GM23338 (cell line): ENCODE data around the gene PHF10. TPM values are rescaled to one million over a fixed set of nuclear protein-coding genes. Genes with fewer than 3 reads are reported as not detected.

Source experiments
- ATAC-seq: fragments of 200-7000 bp; cut with Tn5 transposase; 3 replicates; pipeline ENCODE4 v1.9.1; 2020
- DNase-seq: peaks from one replicate; pipeline ENCODE4 v3.0.0-alpha.2; 2015; ENCODE audit warnings: low spot score
- H2AFZ ChIP-seq: fragments of 200-600 bp; sonication (generic); 2 replicates; pipeline ENCODE4 v1.8.0; 2016; ENCODE audit warnings: antibody characterized with exemption, mild to moderate bottlenecking, moderate library complexity
- H3F3A ChIP-seq: fragments of 200-600 bp; sonication (generic); replicated peaks from 2 replicates; pipeline ENCODE4 v1.8.0; 2017; ENCODE audit warnings: antibody characterized with exemption, mixed run types, low read depth
- H3K27ac ChIP-seq: fragments of 200-600 bp; sonication (generic); 2 replicates; pipeline ENCODE4 v1.6.1; 2016; ENCODE audit warnings: low read depth
- H3K27me3 ChIP-seq: fragments of 200-600 bp; sonication (generic); 2 replicates; pipeline ENCODE4 v1.8.0; 2016; ENCODE audit warnings: mild to moderate bottlenecking, mixed run types, moderate library complexity; ENCODE audit not compliant: insufficient read depth
- H3K36me3 ChIP-seq: fragments of 200-600 bp; sonication (generic); 2 replicates; pipeline ENCODE4 v1.8.0; 2016; ENCODE audit warnings: mild to moderate bottlenecking; ENCODE audit not compliant: insufficient read depth
- H3K4me1 ChIP-seq: fragments of 200-600 bp; sonication (generic); 2 replicates; pipeline ENCODE4 v1.8.0; 2016; ENCODE audit warnings: mild to moderate bottlenecking, moderate library complexity; ENCODE audit not compliant: insufficient read depth
- H3K4me2 ChIP-seq: fragments of 200-600 bp; sonication (generic); 2 replicates; pipeline ENCODE4 v1.7.1; 2017; ENCODE audit warnings: mixed run types
- H3K4me3 ChIP-seq: fragments of 200-600 bp; sonication (generic); 2 replicates; pipeline ENCODE4 v1.6.1; 2016; ENCODE audit warnings: mixed run types
- H3K79me2 ChIP-seq: fragments of 200-600 bp; sonication (generic); replicated peaks from 2 replicates; pipeline ENCODE4 v1.8.0; 2017; ENCODE audit warnings: mild to moderate bottlenecking; ENCODE audit not compliant: insufficient read depth
- H3K9me2 ChIP-seq: fragments of 200-600 bp; sonication (generic); 2 replicates; pipeline ENCODE4 v1.8.0; 2017; ENCODE audit not compliant: insufficient read depth
- H4K20me1 ChIP-seq: fragments of 200-600 bp; sonication (generic); replicated peaks from 2 replicates; pipeline ENCODE4 v1.8.0; 2017; ENCODE audit warnings: mild to moderate bottlenecking; ENCODE audit not compliant: insufficient read depth
- H3K27ac Mint-ChIP-seq: 2 replicates; pipeline ENCODE4 v1.8.0; 2020; ENCODE audit warnings: inconsistent platforms, mild to moderate bottlenecking, moderate library complexity, mixed read lengths
- H3K27me3 Mint-ChIP-seq: 3 replicates; pipeline ENCODE4 v1.8.0; 2022; ENCODE audit warnings: low read depth, mild to moderate bottlenecking, moderate library complexity, mixed read lengths, inconsistent platforms; ENCODE audit not compliant: insufficient read depth, poor library complexity
- H3K36me3 Mint-ChIP-seq: 3 replicates; pipeline ENCODE4 v1.8.0; 2021; ENCODE audit warnings: low read depth, mild to moderate bottlenecking, inconsistent platforms, moderate library complexity, mixed read lengths
- H3K4me1 Mint-ChIP-seq: 3 replicates; pipeline ENCODE4 v1.8.0; 2020; ENCODE audit warnings: mild to moderate bottlenecking, inconsistent platforms, mixed read lengths
- H3K4me3 Mint-ChIP-seq: 3 replicates; pipeline ENCODE4 v1.8.0; 2021; ENCODE audit warnings: moderate library complexity, mild to moderate bottlenecking, inconsistent platforms, mixed read lengths
- H3K9me3 Mint-ChIP-seq: 3 replicates; pipeline ENCODE4 v1.8.0; 2020; ENCODE audit warnings: moderate library complexity, mild to moderate bottlenecking, inconsistent platforms, mixed read lengths
- CREB1 ChIP-seq: fragments of 250-450 bp; sonication (Bioruptor Pico); IDR thresholded peaks from 2 replicates; pipeline ENCODE4 v1.5.0; 2020; ENCODE audit warnings: low read depth, mild to moderate bottlenecking, moderate library complexity
- ETS1 ChIP-seq: IDR thresholded peaks from 2 replicates; pipeline ENCODE4 v1.6.1; 2016; ENCODE audit warnings: antibody characterized with exemption
- EZH2 ChIP-seq: fragments of 200-600 bp; sonication (generic); IDR thresholded peaks from one replicate; pipeline ENCODE4 v1.8.0; 2017; ENCODE audit warnings: antibody characterized with exemption, mild to moderate bottlenecking, low read depth; ENCODE audit not compliant: unreplicated experiment
- EZH2phosphoT487 ChIP-seq: fragments of 200-600 bp; sonication (generic); IDR thresholded peaks from one replicate; pipeline ENCODE4 v1.8.1; 2018; ENCODE audit warnings: antibody characterized with exemption; ENCODE audit not compliant: unreplicated experiment
- JUNB ChIP-seq: IDR thresholded peaks from one replicate; pipeline ENCODE4 v1.6.1; 2016; ENCODE audit warnings: antibody characterized with exemption; ENCODE audit not compliant: unreplicated experiment
- NANOG ChIP-seq: IDR thresholded peaks from 2 replicates; pipeline ENCODE4 v1.6.1; 2016; ENCODE audit warnings: antibody characterized with exemption, borderline replicate concordance
- POLR2AphosphoS5 ChIP-seq: IDR thresholded peaks from 2 replicates; pipeline ENCODE4 v1.6.1; 2016; ENCODE audit warnings: antibody characterized with exemption, low read depth
- REST ChIP-seq: IDR thresholded peaks from one replicate; pipeline ENCODE4 v1.6.1; 2018; ENCODE audit warnings: antibody characterized with exemption; ENCODE audit not compliant: unreplicated experiment
- STAT1 ChIP-seq: IDR thresholded peaks from one replicate; pipeline ENCODE4 v1.6.1; 2016; ENCODE audit warnings: antibody characterized with exemption; ENCODE audit not compliant: unreplicated experiment
- ZNF114 ChIP-seq: fragments of 250-450 bp; sonication (Bioruptor Pico); IDR thresholded peaks from 2 replicates; pipeline ENCODE4 v1.5.0; 2020; ENCODE audit warnings: mild to moderate bottlenecking, moderate library complexity
- ZNF331 ChIP-seq: fragments of 250-450 bp; sonication (Bioruptor Pico); IDR thresholded peaks from 2 replicates; pipeline ENCODE4 v1.5.0; 2020; ENCODE audit warnings: low read depth, mild to moderate bottlenecking, moderate library complexity
- ZNF462 ChIP-seq: fragments of 250-450 bp; sonication (Bioruptor Pico); IDR thresholded peaks from 2 replicates; pipeline ENCODE4 v1.5.0; 2020; ENCODE audit warnings: mild to moderate bottlenecking, moderate library complexity
- polyA plus RNA-seq: library from polyadenylated mRNA; unstranded; fragments of >200 nt; fragmentation: Nextera tagmentation; extraction: Ambion mirVana; gene quantifications from 2 replicates; pipeline ENCODE4 v1.2.1, GENCODE V29; 2016
- total RNA-seq: library from RNA; depleted of rRNA; stranded (reverse); fragments of >200 nt; shearing (Covaris generic); gene quantifications from 2 replicates; pipeline ENCODE4 v1.2.3, GENCODE V29; 2014

The PHF10 gene
- total and polyA plus RNA-seq, 2 experiments from 2014 or later = 16.5 to 44.7 TPM

GRCh38 chr6:169726963-169727362, 2.7 kb upstream of the PHF10 start:
- no peak overlapping the region; the same call in 2 of the 3 replicates for H3K4me3 Mint-ChIP-seq

More at GRCh38 chr6:169726963-169727362, 2.7 kb upstream of the PHF10 start:
- peaks cover 4% of the 10 kb centered on the region; the same call in 1 of the 3 replicates for H3K36me3 Mint-ChIP-seq
- H3K79me2 ChIP-seq = peaks cover 14% of the 10 kb centered on the region
- no peaks in the 10 kb centered on the region for H3K9me3 Mint-ChIP-seq
- H3K27ac ChIP-seq = no peak overlapping the region
- TF ChIP-seq JUNB (no peak), ZNF114 (CRISPR knock-in tag) (no peak), POLR2AphosphoS5 (no peak), EZH2 (no peak), ZNF331 (CRISPR knock-in tag) (no peak), REST (no peak), NANOG (no peak), EZH2phosphoT487 (no peak), ZNF462 (CRISPR knock-in tag) (no peak), CREB1 (CRISPR knock-in tag) (no peak), ETS1 (no peak), STAT1 (no peak)
- H3K4me1 ChIP-seq = peaks cover 18% of the 10 kb centered on the region
- DNase-seq (no peak), ATAC-seq (no peak)
- H3K4me3 ChIP-seq = no peak overlapping the region
- no peaks in the 10 kb centered on the region for H3K36me3 ChIP-seq
- no peaks in the 10 kb centered on the region; the same call in 1 of the 2 replicates for H3F3A ChIP-seq
- no peaks in the 10 kb centered on the region for H3K9me2 ChIP-seq
- no peak overlapping the region for H3K4me2 ChIP-seq
- no peak overlapping the region for H3K27ac Mint-ChIP-seq
- peaks cover 36% of the 10 kb centered on the region for H3K4me1 Mint-ChIP-seq
- H3K27me3 Mint-ChIP-seq = peaks cover 13% of the 10 kb centered on the region
- peaks cover 12% of the 10 kb centered on the region for H4K20me1 ChIP-seq
- H2AFZ ChIP-seq = no peak overlapping the region
- peaks cover 11% of the 10 kb centered on the region for H3K27me3 ChIP-seq
